ENCODE results near the gene TRERF1.

Gene TRERF1

DNA sequence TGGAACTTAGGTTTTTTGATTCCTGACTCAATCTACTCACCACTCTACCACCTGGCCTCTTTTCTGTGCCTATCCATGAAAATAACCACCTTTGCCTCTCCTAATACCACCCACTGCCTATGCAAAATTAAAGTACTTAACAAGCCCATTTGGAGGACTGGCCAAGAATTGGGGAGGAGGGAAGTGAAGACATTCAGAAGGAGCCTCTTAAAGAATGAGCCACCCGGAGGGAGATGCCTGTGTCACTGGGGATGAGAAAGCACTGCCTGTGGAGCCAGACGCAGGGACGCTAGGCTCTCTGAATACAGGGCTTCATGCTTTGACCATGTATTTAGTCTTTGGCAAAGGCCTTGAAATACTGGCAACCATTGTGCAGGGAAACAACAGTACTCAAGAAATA lies 194.1 kb downstream of the TRERF1 start:
- Histone ChIP-seq H3K79me2 (ENCODE audit: low read length) (no peaks in the 10 kb centered on the region), H3K4me3 (ENCODE audit: low read length) (no peak overlapping the region), H3F3A (ENCODE audit: insufficient read depth, low read length) (no peaks in the 10 kb centered on the region), H3K9ac (ENCODE audit: low read length) (no peak overlapping the region), H4K20me1 (ENCODE audit: insufficient read depth, low read length) (no peaks in the 10 kb centered on the region), H3K4me2 (ENCODE audit: low read depth, low read length) (no peak overlapping the region), H3K9me3 (replicated peaks; ENCODE audit: insufficient read depth, low read length) (no peaks in the 10 kb centered on the region), H3K9me2 (replicated peaks; ENCODE audit: insufficient read depth, low read length) (no peaks in the 10 kb centered on the region), H3K27ac (ENCODE audit: low read length) (no peak overlapping the region), H3K27me3 (replicated peaks; ENCODE audit: insufficient read depth, low read length) (no peaks in the 10 kb centered on the region), H3K36me3 (replicated peaks; ENCODE audit: insufficient read depth, low read length) (no peaks in the 10 kb centered on the region), H3K4me1 (ENCODE audit: low read length) (no peaks in the 10 kb centered on the region), H2AFZ (ENCODE audit: low read length) (no peak overlapping the region)
- DNase-seq, result no peak
- no peak for TF ChIP-seq EZH2phosphoT487 (IDR thresholded peaks at IDR 0.05; ENCODE audit: low read length)
- TF ChIP-seq EZH2 (optimal IDR thresholded peaks at IDR 0.05; ENCODE audit: low read depth, low read length), result no peak
- no peak for TF ChIP-seq CTCF (IDR thresholded peaks at IDR 0.05; ENCODE audit: low read length)

DNA sequence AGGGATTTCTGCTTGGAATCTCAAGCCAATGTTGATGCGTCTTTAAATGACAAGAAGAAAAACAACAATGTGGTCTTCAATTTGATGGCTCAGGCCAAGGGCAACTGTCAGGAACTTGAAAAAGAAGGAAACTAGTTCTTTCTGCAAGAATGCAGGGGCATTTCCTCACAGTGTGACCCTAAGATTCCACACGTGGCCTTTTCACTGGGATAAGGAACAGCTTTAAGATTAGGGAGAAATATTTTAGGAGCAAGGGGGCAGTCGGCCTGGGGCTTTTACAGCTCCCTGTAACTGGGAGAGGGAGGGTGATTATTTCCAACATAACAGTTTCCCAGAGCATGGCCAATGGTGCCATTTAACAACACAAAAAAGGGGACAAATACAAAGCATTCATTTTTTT lies 194.7 kb downstream of the TRERF1 start:
- Histone ChIP-seq H3K9ac (ENCODE audit: low read length) (no peak overlapping the region), H3K4me3 (ENCODE audit: low read length) (no peak overlapping the region), H3K9me3 (replicated peaks; ENCODE audit: insufficient read depth, low read length) (no peaks in the 10 kb centered on the region), H3K27ac (ENCODE audit: low read length) (no peak overlapping the region), H3K9me2 (replicated peaks; ENCODE audit: insufficient read depth, low read length) (no peaks in the 10 kb centered on the region), H4K20me1 (ENCODE audit: insufficient read depth, low read length) (no peaks in the 10 kb centered on the region), H3K4me1 (ENCODE audit: low read length) (no peaks in the 10 kb centered on the region), H3K36me3 (replicated peaks; ENCODE audit: insufficient read depth, low read length) (no peaks in the 10 kb centered on the region), H2AFZ (ENCODE audit: low read length) (no peak overlapping the region), H3K79me2 (ENCODE audit: low read length) (no peaks in the 10 kb centered on the region), H3F3A (ENCODE audit: insufficient read depth, low read length) (no peaks in the 10 kb centered on the region), H3K4me2 (ENCODE audit: low read depth, low read length) (no peak overlapping the region), H3K27me3 (replicated peaks; ENCODE audit: insufficient read depth, low read length) (no peaks in the 10 kb centered on the region)
- DNase-seq, result no peak
- no peak for TF ChIP-seq CTCF (IDR thresholded peaks at IDR 0.05; ENCODE audit: low read length)
- no peak for TF ChIP-seq EZH2 (optimal IDR thresholded peaks at IDR 0.05; ENCODE audit: low read depth, low read length)
- TF ChIP-seq EZH2phosphoT487 (IDR thresholded peaks at IDR 0.05; ENCODE audit: low read length), result no peak

GRCh38 chr6:42255050-42255449 lies 196.7 kb downstream of the TRERF1 start:
- no peaks in the 10 kb centered on the region for H3K79me2 ChIP-seq (ENCODE audit: low read length)
- H3K4me1 ChIP-seq (ENCODE audit: low read length), result no peaks in the 10 kb centered on the region
- H3K36me3 ChIP-seq (replicated peaks; ENCODE audit: insufficient read depth, low read length), result no peaks in the 10 kb centered on the region
- H2AFZ ChIP-seq (ENCODE audit: low read length), result no peak overlapping the region
- no peak overlapping the region for H3K4me2 ChIP-seq (ENCODE audit: low read depth, low read length)
- no peak overlapping the region for H3K4me3 ChIP-seq (ENCODE audit: low read length)
- H3K27me3 ChIP-seq (replicated peaks; ENCODE audit: insufficient read depth, low read length), result no peaks in the 10 kb centered on the region
- TF ChIP-seq EZH2phosphoT487 (IDR thresholded peaks at IDR 0.05; ENCODE audit: low read length) (no peak), CTCF (IDR thresholded peaks at IDR 0.05; ENCODE audit: low read length) (no peak), EZH2 (optimal IDR thresholded peaks at IDR 0.05; ENCODE audit: low read depth, low read length) (no peak)
- no peak overlapping the region for H3K9ac ChIP-seq (ENCODE audit: low read length)
- H3F3A ChIP-seq (ENCODE audit: insufficient read depth, low read length), result no peaks in the 10 kb centered on the region
- H3K9me2 ChIP-seq (replicated peaks; ENCODE audit: insufficient read depth, low read length), result no peaks in the 10 kb centered on the region
- no peaks in the 10 kb centered on the region for H3K9me3 ChIP-seq (replicated peaks; ENCODE audit: insufficient read depth, low read length)
- H3K27ac ChIP-seq (ENCODE audit: low read length), result no peak overlapping the region
- no peak for DNase-seq
- H4K20me1 ChIP-seq (ENCODE audit: insufficient read depth, low read length), result no peaks in the 10 kb centered on the region

Measured in MM.1S (cell line).